Memory B cell (primary cell): ENCODE measurements around the gene CDC42BPB.

Experiments
- ATAC-seq: fragments of 150-1000 bp; cut with Tn5 transposase; 2 replicates; pipeline ENCODE4 v1.10.0; 2021; ENCODE audit warnings: low read depth, mild to moderate bottlenecking, moderate library complexity
- DNase-seq, 2 donors: peaks; one replicate each; pipeline ENCODE4 v3.0.0; 2022; ENCODE audit warnings: low spot score in 2 of 2
- H3K27ac Mint-ChIP-seq: one replicate; pipeline ENCODE4 v1.8.0; 2022; ENCODE audit warnings: mild to moderate bottlenecking, moderate library complexity, mixed read lengths
- H3K27me3 Mint-ChIP-seq: one replicate; pipeline ENCODE4 v1.8.0; 2022; ENCODE audit warnings: mixed read lengths
- H3K36me3 Mint-ChIP-seq: one replicate; pipeline ENCODE4 v1.8.0; 2022; ENCODE audit warnings: mild to moderate bottlenecking, mixed read lengths
- H3K4me1 Mint-ChIP-seq: one replicate; pipeline ENCODE4 v1.8.0; 2022; ENCODE audit warnings: mixed read lengths
- H3K4me3 Mint-ChIP-seq: one replicate; pipeline ENCODE4 v1.8.0; 2022; ENCODE audit warnings: mild to moderate bottlenecking, moderate library complexity, mixed read lengths
- H3K9me3 Mint-ChIP-seq: one replicate; pipeline ENCODE4 v1.8.0; 2022; ENCODE audit warnings: mixed read lengths

The CDC42BPB gene

DNA sequence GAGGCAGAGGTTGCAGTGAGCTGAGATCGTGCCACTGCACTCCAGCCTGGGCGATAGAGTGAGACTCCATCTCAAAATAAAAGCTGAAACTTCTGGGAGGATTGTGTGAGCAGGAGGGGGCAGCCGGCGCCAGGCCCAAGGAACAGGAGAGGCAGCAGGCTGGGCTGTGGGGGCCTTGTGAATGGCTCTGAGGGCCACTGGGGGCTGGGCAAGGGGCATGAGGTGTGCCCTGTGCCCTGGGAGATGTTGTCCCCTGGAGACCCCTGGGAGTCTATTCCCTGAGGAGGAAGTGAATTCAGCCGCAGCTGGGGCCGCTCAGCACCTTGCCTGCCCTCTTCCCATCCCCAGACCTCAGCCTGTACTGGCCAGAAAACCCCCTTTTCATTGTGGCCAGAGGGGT, 31.6 kb upstream of the CDC42BPB start:
- ATAC-seq (no peak), DNase-seq (no peak)
- no peak overlapping the region for H3K27ac Mint-ChIP-seq
- peaks cover 9% of the 10 kb centered on the region for H3K27me3 Mint-ChIP-seq
- peaks cover 3% of the 10 kb centered on the region for H3K4me1 Mint-ChIP-seq
- no peaks in the 10 kb centered on the region for H3K9me3 Mint-ChIP-seq
- H3K4me3 Mint-ChIP-seq = no peak overlapping the region
- H3K36me3 Mint-ChIP-seq = no peaks in the 10 kb centered on the region

GRCh38 chr14:103087343-103087835, 30.0 kb upstream of the CDC42BPB start:
- Mint-ChIP-seq H3K4me1 (peaks cover 3% of the 10 kb centered on the region), H3K27me3 (peaks cover 9% of the 10 kb centered on the region), H3K27ac (no peak overlapping the region), H3K9me3 (no peaks in the 10 kb centered on the region), H3K4me3 (no peak overlapping the region), H3K36me3 (no peaks in the 10 kb centered on the region)
- ATAC-seq (no peak), DNase-seq (no peak)

- no peak overlapping the region for H3K27ac Mint-ChIP-seq
Measured at GRCh38 chr14:103086771-103087342, 29.5 kb upstream of the CDC42BPB start.

DNA sequence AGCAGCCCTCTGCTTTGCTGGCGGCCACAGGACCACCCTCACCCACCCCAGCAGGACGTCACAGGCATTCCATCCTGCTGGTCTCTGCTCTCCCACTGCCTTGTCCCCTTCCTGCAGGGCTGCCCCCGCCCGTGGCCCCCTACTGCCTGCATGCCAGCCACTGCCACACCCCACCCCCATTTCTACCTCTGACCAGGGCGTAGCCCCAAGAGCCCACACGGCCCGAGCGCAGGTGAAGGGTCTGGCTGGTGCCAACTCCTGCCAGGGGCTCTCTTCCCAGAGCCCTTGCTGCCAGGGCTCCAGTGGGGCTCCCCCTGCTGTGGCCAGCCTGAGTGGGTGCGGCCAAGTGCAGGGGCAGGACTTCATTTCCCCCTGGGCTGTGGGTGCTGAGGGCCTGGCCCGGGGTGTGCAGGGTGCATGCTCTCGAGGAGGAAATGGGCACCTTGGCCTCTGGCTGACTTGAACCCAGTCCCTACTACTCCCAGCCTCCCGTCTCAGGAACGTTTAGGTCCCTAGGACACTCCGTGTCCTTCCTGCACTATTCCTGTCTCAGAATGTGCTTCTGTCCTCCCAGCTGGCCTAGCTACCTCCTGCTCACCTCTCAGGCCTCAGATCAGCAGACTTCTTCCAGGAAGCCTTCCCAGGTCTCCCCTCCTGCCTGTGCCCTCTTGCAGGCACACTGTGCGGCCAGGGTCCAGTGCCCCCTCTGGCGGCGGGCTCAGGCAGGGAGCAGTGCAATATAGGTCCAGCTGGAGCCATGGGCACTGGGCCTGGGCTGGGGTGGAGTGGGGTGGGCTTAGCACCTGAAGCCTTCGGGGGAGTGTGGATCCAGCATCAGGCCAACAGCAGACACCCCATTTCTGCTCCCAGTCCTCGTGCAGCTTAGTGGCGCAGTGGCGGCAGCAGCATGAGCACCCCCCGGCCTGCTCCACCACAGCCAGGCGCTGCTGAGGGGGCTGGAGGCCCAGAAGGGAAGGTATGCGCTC, 28.1 kb upstream of the CDC42BPB start:
- Mint-ChIP-seq H3K4me1 (no peaks in the 10 kb centered on the region), H3K4me3 (no peak overlapping the region), H3K27ac (no peak overlapping the region), H3K36me3 (no peaks in the 10 kb centered on the region), H3K9me3 (no peaks in the 10 kb centered on the region), H3K27me3 (peaks cover 9% of the 10 kb centered on the region)
- DNase-seq (no peak), ATAC-seq (no peak)

More at GRCh38 chr14:103086771-103087342, 29.5 kb upstream of the CDC42BPB start:
- no peak for ATAC-seq
- Mint-ChIP-seq H3K9me3 (no peaks in the 10 kb centered on the region), H3K4me1 (peaks cover 3% of the 10 kb centered on the region), H3K36me3 (no peaks in the 10 kb centered on the region), H3K4me3 (no peak overlapping the region), H3K27me3 (peaks cover 9% of the 10 kb centered on the region)
- no peak for DNase-seq

DNA sequence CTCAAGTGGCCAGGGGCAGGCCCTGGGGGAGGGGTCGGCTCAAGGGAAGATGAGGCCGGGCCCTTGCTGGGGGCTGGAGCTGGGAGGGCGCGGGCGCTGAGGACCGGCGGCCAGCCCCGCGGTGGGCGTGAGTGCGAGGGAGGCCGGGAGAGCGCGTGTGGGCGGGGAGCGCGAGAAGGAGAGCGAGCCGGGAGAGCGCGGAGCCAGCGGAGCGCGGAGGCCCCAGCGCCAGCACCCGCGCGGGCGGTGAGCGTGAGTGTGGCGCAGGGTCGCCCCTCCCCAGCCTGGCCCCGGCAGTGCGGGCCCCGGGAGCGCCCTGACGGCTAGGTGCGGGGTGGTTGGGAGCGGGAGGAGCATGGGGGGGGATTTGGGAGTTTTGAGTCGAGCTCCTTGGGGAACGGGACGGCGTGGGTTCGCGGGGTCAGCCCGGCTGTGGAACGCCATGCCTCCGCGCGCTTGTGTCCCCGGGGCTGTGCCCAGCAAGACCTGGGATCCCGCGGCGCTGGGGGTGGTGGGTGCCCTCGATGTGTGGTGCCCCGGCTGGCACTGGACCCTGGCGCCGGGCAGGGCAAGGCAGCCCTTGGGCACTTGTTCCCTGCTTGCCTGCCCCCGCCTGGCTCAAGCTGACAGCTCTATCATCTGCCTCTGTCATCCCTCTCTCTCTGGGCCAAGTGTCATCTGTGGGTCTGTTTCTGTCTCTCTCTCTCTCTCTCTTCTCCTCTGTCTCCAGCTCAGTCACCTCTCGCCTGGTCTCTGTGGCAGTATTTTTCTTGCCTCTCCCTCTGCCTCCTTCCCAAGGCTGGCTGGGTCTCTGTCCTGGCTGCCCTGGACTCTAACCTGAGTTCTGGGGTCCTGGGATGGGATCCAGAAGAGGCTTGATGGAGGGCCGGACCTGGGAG, 26.9 kb upstream of the CDC42BPB start, which contains the start of gene LBHD2:
Gene LBHD2 (plus strand): TSS at position 190 of the 899 bp plus-strand sequence. CDS start 1,803 bp downstream, outside the sequence.
- H3K27me3 Mint-ChIP-seq = peaks cover 9% of the 10 kb centered on the region
- ATAC-seq (no peak), DNase-seq (no peak)

DNA sequence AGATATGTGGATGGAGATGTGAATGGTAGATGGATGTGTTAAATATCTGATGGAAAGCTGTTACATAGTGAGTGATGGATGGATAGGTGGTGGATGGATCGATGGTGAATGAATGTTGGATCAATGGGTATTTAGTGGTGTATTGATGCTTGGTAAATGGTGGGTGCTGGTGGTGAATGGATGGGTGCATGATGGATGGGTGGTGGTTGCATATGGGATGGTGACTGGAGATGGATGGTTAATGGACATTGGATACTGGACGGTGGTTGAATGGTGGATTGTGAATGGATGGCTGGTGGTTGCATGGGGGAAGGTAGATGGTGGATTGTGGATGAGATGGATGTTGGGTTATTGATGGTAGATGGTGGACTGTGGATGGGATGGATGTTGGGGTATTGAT, 24.6 kb upstream of the CDC42BPB start:
- Mint-ChIP-seq H3K27me3 (peaks cover 6% of the 10 kb centered on the region), H3K36me3 (no peaks in the 10 kb centered on the region), H3K9me3 (no peaks in the 10 kb centered on the region), H3K27ac (no peak overlapping the region), H3K4me1 (no peaks in the 10 kb centered on the region), H3K4me3 (no peak overlapping the region)
- DNase-seq (no peak), ATAC-seq (no peak)

More for the DNA sequence above, 26.9 kb upstream of the CDC42BPB start, which contains the start of gene LBHD2:
- H3K4me1 Mint-ChIP-seq = no peaks in the 10 kb centered on the region
- H3K36me3 Mint-ChIP-seq = no peaks in the 10 kb centered on the region
- no peak within 1 kb of the TSS for H3K4me3 Mint-ChIP-seq
- H3K9me3 Mint-ChIP-seq = no peaks in the 10 kb centered on the region
- H3K27ac Mint-ChIP-seq = no peak within 1 kb of the TSS

DNA sequence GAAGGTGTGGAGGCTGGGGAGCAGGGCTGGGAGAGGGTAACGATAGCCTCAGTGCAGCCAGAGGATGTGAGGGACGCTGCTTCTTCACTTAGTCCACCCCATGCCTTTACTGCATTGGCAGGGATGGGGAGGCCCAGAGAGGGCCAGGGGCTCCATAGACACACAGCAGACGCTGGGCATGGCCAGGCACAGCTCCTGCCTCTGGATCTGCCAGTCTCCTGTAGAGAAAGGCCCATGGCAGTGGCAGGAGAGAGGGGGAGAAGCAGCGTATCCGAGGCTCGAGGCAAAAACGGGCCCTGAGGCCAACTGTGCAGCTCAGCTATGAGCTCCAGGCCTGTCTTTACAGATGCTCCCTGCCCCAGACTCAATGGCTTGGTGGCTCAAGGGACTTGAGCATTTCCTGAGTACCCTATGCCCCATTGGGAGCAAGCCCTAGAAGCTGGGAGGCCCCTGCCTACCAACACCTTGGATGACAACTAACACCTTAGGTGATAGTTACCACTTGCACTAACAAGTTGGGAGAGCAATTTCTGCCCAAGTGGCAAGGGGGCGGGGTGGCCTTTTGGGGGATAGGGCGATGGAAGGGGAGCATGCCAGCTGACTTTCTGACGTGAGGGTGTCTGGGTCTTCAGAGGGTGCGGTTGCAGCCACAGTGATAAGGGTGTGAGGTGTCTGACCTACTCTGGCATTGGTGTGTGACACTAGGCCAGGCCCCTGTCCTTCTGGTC, 21.7 kb upstream of the CDC42BPB start:
- no peak overlapping the region for H3K27ac Mint-ChIP-seq
- H3K9me3 Mint-ChIP-seq = no peaks in the 10 kb centered on the region
- H3K36me3 Mint-ChIP-seq = no peaks in the 10 kb centered on the region
- peaks cover 3% of the 10 kb centered on the region for H3K4me1 Mint-ChIP-seq
- ATAC-seq = no peak
- DNase-seq = peak in 1 of 2 donors; percentile 13
- H3K27me3 Mint-ChIP-seq = no peaks in the 10 kb centered on the region
- H3K4me3 Mint-ChIP-seq = no peak overlapping the region

GRCh38 chr14:103078420-103078749, 21.0 kb upstream of the CDC42BPB start:
- peaks cover 3% of the 10 kb centered on the region for H3K4me1 Mint-ChIP-seq
- H3K27ac Mint-ChIP-seq = no peak overlapping the region
- no peaks in the 10 kb centered on the region for H3K27me3 Mint-ChIP-seq
- H3K4me3 Mint-ChIP-seq = no peak overlapping the region
- no peaks in the 10 kb centered on the region for H3K36me3 Mint-ChIP-seq
- ATAC-seq (peak; percentile 78), DNase-seq (peak; percentile 61 to 70)
- H3K9me3 Mint-ChIP-seq = no peaks in the 10 kb centered on the region

- DNase-seq (no peak), ATAC-seq (peak; percentile 19)
- H3K27ac Mint-ChIP-seq = no peak overlapping the region
- H3K4me3 Mint-ChIP-seq = peak overlapping the region; percentile 59
- H3K4me1 Mint-ChIP-seq = peaks cover 3% of the 10 kb centered on the region
- no peaks in the 10 kb centered on the region for H3K36me3 Mint-ChIP-seq
- no peaks in the 10 kb centered on the region for H3K9me3 Mint-ChIP-seq
- no peaks in the 10 kb centered on the region for H3K27me3 Mint-ChIP-seq
Measured at GRCh38 chr14:103074729-103075367, 17.5 kb upstream of the CDC42BPB start.

GRCh38 chr14:103073876-103074728, 16.8 kb upstream of the CDC42BPB start:
- DNase-seq (no peak), ATAC-seq (no peak)
- Mint-ChIP-seq H3K9me3 (no peaks in the 10 kb centered on the region), H3K4me3 (no peak overlapping the region), H3K27me3 (peaks cover 2% of the 10 kb centered on the region), H3K27ac (no peak overlapping the region), H3K36me3 (no peaks in the 10 kb centered on the region), H3K4me1 (peaks cover 3% of the 10 kb centered on the region)

DNA sequence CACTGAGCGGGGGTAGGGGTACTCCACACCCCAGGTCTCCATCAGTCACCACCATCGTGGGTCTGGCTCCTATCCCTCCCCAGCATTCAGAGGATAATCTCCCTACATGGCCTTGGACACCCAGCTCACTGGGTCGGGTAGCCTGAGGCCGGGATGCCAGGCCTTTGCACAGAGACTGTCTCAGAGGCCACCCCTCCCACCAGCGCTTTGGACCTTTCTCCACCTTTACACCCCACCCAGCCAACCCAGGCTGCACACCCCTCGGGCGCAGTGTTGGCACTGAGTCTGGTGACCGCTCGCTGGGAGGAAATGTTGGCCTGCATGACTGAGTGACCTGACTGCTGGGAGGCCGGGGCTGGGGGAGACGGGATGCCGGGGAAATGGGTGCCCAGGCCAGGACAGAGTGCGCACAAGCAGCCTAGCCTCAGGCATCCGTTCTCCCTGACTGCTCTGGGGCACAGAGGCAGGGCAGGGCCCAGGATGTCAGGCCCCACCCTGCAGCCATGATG, 16.1 kb upstream of the CDC42BPB start:
- H3K27ac Mint-ChIP-seq = no peak overlapping the region
- no peaks in the 10 kb centered on the region for H3K9me3 Mint-ChIP-seq
- H3K36me3 Mint-ChIP-seq = no peaks in the 10 kb centered on the region
- H3K27me3 Mint-ChIP-seq = peaks cover 2% of the 10 kb centered on the region
- peaks cover 3% of the 10 kb centered on the region for H3K4me1 Mint-ChIP-seq
- ATAC-seq (no peak), DNase-seq (no peak)
- no peak overlapping the region for H3K4me3 Mint-ChIP-seq
